Endothelial cell of umbilical vein (primary cell): ENCODE data around the gene VGLL3. TPM values are rescaled to one million over a fixed set of nuclear protein-coding genes. Genes with fewer than 3 reads are reported as not detected.
A peak's percentile ranks its signal among the peaks of the same experiment; 100 is the strongest.

Experiments
- BruUV-seq: library from RNA; stranded (reverse); fragments of 400-500 nt; replicated peaks from 2 replicates; lab custom pipeline; 2021; lab: Mats Ljungman, UMichigan
- CTCF ChIA-PET: fragments of 300-600, 350-600 bp; sonication (Branson Sonifier 250); formaldehyde crosslinking; loops from one replicate; lab custom pipeline; 2021; ENCODE audit warnings: antibody characterized with exemption, inconsistent platforms; lab: Charles Lee
- POLR2A ChIA-PET: fragments of 300-600, 350-600 bp; sonication (Branson Sonifier 250); formaldehyde crosslinking; loops from one replicate; lab custom pipeline; 2021; ENCODE audit warnings: antibody characterized with exemption, inconsistent platforms; lab: Charles Lee
- DNase-seq: peaks from one replicate; pipeline ENCODE4 v3.0.0-alpha.2; 2011; ENCODE audit warnings: low read depth, low spot score
- FAIRE-seq: peaks from 2 replicates; lab custom pipeline; 2011; peaks lifted over from hg19 to GRCh38; lab: Jason Lieb, UNC
- H2AFZ ChIP-seq: 2 replicates; pipeline ENCODE4 v1.6.0; 2012; ENCODE audit warnings: low read depth, low read length, control low read depth, inconsistent platforms
- H3K27ac ChIP-seq: 2 replicates; pipeline ENCODE4 v1.5.1; 2011; ENCODE audit warnings: low read depth, mild to moderate bottlenecking, control low read depth, low read length, moderate library complexity; ENCODE audit not compliant: insufficient read depth
- H3K27me3 ChIP-seq, 2 experiments: 2 replicates each; pipeline versions ENCODE4 v1.6.0 to v1.6.1; 2011; ENCODE audit warnings: low read length in 2 of 2, mixed read lengths in 1 of 2; ENCODE audit not compliant: control insufficient read depth in 2 of 2, insufficient read depth in 2 of 2
- H3K36me3 ChIP-seq, 2 experiments: 2 replicates in 1 of 2; 3 replicates in 1 of 2; pipeline ENCODE4 v1.5.1; 2011; ENCODE audit warnings: low read length in 2 of 2, mild to moderate bottlenecking in 1 of 2, moderate library complexity in 1 of 2; ENCODE audit not compliant: control insufficient read depth in 2 of 2, insufficient read depth in 2 of 2; ENCODE audit errors: extremely low read depth in 1 of 2
- H3K4me1 ChIP-seq: 3 replicates; pipeline ENCODE4 v1.5.1; 2011; ENCODE audit warnings: mild to moderate bottlenecking, low read length; ENCODE audit not compliant: control insufficient read depth, insufficient read depth; ENCODE audit errors: extremely low read depth
- H3K4me2 ChIP-seq: 2 replicates; pipeline ENCODE4 v1.6.1; 2011; ENCODE audit warnings: low read length, control low read depth, mixed read lengths; ENCODE audit not compliant: insufficient read depth
- H3K4me3 ChIP-seq, 3 experiments: fragments of 200-600 bp in 1 of 3; sonication (generic), shearing (Covaris generic) in 1 of 3; replicated peaks in 1 of 3; 2 replicates each; pipeline ENCODE4 v1.5.1; 2011 to 2016; ENCODE audit warnings: control low read depth in 3 of 3, low read length in 3 of 3, mild to moderate bottlenecking in 2 of 3, inconsistent platforms in 1 of 3, low read depth in 1 of 3, moderate library complexity in 1 of 3; ENCODE audit not compliant: insufficient read depth in 1 of 3
- H3K79me2 ChIP-seq: 2 replicates; pipeline ENCODE4 v1.6.0; 2012; ENCODE audit warnings: low read length, inconsistent platforms; ENCODE audit not compliant: control insufficient read depth, insufficient read depth
- H3K9ac ChIP-seq: replicated peaks from 2 replicates; pipeline ENCODE3; 2011; ENCODE audit warnings: low read length, control low read depth; ENCODE audit not compliant: insufficient read depth; ENCODE audit errors: extremely low read depth
- H3K9me1 ChIP-seq: replicated peaks from 3 replicates; pipeline ENCODE4 v1.6.0; 2011; ENCODE audit warnings: mild to moderate bottlenecking, low read length; ENCODE audit not compliant: control insufficient read depth, insufficient read depth; ENCODE audit errors: extremely low read depth
- H3K9me3 ChIP-seq: replicated peaks from 2 replicates; pipeline ENCODE4 v1.5.1; 2012; ENCODE audit warnings: low read length, inconsistent platforms; ENCODE audit not compliant: control insufficient read depth, insufficient read depth
- H4K20me1 ChIP-seq: replicated peaks from 2 replicates; pipeline ENCODE3; 2011; ENCODE audit warnings: mild to moderate bottlenecking, low read length; ENCODE audit not compliant: control insufficient read depth, insufficient read depth; ENCODE audit errors: extremely low read depth
- EZH2 ChIP-seq: IDR thresholded peaks from 2 replicates; pipeline ENCODE4 v1.6.1; 2012; ENCODE audit warnings: borderline replicate concordance, low read depth, mild to moderate bottlenecking, moderate library complexity, low read length, inconsistent platforms; ENCODE audit not compliant: severe bottlenecking
- FOS ChIP-seq: IDR thresholded peaks from 2 replicates; pipeline ENCODE4 v1.6.1; 2011; ENCODE audit warnings: mild to moderate bottlenecking, low read length, moderate library complexity, borderline replicate concordance; ENCODE audit not compliant: insufficient read depth
- GATA2 ChIP-seq: IDR thresholded peaks from 2 replicates; pipeline ENCODE4 v1.7.0; 2011; ENCODE audit warnings: low read depth, mild to moderate bottlenecking, moderate library complexity, mixed read lengths, low read length; ENCODE audit not compliant: insufficient read length, insufficient read depth
- JUN ChIP-seq: IDR thresholded peaks from 2 replicates; pipeline ENCODE4 v1.6.1; 2011; ENCODE audit warnings: borderline replicate concordance, low read depth; ENCODE audit not compliant: insufficient read length, insufficient read depth
- MAX ChIP-seq: IDR thresholded peaks from 2 replicates; pipeline ENCODE4 v1.6.1; 2011; ENCODE audit not compliant: insufficient read depth, insufficient read length
- MYC ChIP-seq: IDR thresholded peaks from one replicate; pipeline ENCODE4 v1.6.1; 2011; ENCODE audit warnings: mild to moderate bottlenecking, low read depth, low read length
- POLR2A ChIP-seq: IDR thresholded peaks from 2 replicates; pipeline ENCODE4 v1.6.1; 2012; ENCODE audit warnings: low read depth, mild to moderate bottlenecking, control low read depth, low read length
- POLR2AphosphoS5 ChIP-seq: IDR thresholded peaks from 2 replicates; pipeline ENCODE4 v1.6.1; 2012; ENCODE audit warnings: low read depth, mild to moderate bottlenecking, control low read depth, low read length, moderate library complexity; ENCODE audit not compliant: insufficient read depth
- dilution Hi-C: fragments of 300-500 bp; cut with MboI; formaldehyde crosslinking; loops from one replicate; pipeline ENCODE4 v1.15.0; 2019; ENCODE audit warnings: low sequenced_read_pairs; ENCODE audit not compliant: extremely low pct_ligation_motif_present
- intact Hi-C: fragments of 100-400 bp; cut with micrococcal nuclease; formaldehyde crosslinking; loops from one replicate; pipeline ENCODE4 v1.10.0; 2022
- polyA plus RNA-seq, 4 experiments: library from polyadenylated mRNA; depleted of rRNA in 3 of 4; stranded (reverse) in 3 of 4; unstranded in 1 of 4; fragments of >200 nt; gene quantifications; 2 replicates each; pipeline versions ENCODE4 v1.2.1 to v1.2.3, GENCODE V29; 2011 to 2012; ENCODE audit warnings: missing spikeins in 1 of 4
- total RNA-seq: library from RNA; stranded (reverse); gene quantifications from 2 replicates; pipeline ENCODE4 v1.2.3, GENCODE V29; 2021
- TF ChIP-seq, protein P1 (sequence below), 2 donors: IDR thresholded peaks; 1 replicate in 1 of 2; 2 replicates in 1 of 2; pipeline ENCODE4 v1.5.1; 2011; ENCODE audit warnings: low read length in 2 of 2, mild to moderate bottlenecking in 2 of 2, moderate library complexity in 2 of 2, control low read depth in 1 of 2, inconsistent platforms in 1 of 2, low read depth in 1 of 2; ENCODE audit not compliant: insufficient read depth in 1 of 2; ENCODE audit errors: extremely low read depth in 1 of 2

VGLL3 gene
- total and polyA plus RNA-seq, 2 donors (not counting 3 experiments of a cell fraction or from before 2014, with no cell fraction given), result 4.2 to 12.0 TPM

DNA sequence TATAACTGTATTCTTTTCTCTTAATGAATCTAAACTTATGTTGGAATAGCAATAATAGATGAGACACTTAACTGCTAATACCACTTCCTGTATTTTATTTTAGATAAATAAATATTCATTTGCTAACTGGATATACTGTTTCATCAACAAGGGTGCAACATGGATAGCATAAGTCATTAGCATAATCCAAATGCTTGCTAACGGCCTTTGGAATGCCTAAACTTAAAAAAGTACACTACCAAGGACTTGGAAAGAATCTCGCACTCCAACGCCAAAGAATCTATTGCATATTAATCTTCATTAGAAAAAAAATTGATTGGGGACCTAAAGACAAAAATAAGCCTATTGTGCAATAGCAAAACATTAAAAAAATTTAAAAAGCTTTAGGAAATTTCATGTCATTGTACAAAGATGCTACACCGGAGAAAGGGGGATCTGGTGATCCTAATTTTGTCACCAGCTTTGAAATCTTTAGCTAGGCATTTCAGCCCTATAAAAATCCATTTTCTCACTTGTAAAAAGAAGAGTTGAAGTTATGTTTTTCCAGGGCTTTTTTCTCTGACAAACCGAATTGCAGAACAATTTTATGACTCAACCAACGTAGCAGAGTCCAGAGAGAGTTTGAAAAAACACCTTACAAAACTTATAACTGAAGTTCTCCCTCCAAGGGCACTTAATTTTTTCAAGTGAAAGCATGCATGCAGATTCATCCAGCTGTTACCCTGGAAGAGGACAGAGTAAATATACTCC lies 4.1 kb downstream of the VGLL3 start:
- CTCF ChIA-PET, result interaction anchor here (1.3 kb wide), 1 partner anchor 9 kb away, joined by 6 read pairs; no protein-coding TSS in a partner anchor

More for the DNA sequence above, 4.1 kb downstream of the VGLL3 start:
- intact Hi-C loops, result no loop called here
- H3K79me2 ChIP-seq, result peaks cover 12% of the 10 kb centered on the region
- H3K9ac ChIP-seq, result no peak overlapping the region
- dilution Hi-C loops, result no loop called here
- TF ChIP-seq JUN, result no peak
- TF ChIP-seq POLR2A, result no peak
- TF ChIP-seq EZH2, result no peak
- TF ChIP-seq GATA2, result no peak
- TF ChIP-seq, protein P1, sequence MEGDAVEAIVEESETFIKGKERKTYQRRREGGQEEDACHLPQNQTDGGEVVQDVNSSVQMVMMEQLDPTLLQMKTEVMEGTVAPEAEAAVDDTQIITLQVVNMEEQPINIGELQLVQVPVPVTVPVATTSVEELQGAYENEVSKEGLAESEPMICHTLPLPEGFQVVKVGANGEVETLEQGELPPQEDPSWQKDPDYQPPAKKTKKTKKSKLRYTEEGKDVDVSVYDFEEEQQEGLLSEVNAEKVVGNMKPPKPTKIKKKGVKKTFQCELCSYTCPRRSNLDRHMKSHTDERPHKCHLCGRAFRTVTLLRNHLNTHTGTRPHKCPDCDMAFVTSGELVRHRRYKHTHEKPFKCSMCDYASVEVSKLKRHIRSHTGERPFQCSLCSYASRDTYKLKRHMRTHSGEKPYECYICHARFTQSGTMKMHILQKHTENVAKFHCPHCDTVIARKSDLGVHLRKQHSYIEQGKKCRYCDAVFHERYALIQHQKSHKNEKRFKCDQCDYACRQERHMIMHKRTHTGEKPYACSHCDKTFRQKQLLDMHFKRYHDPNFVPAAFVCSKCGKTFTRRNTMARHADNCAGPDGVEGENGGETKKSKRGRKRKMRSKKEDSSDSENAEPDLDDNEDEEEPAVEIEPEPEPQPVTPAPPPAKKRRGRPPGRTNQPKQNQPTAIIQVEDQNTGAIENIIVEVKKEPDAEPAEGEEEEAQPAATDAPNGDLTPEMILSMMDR (IDR thresholded peaks at IDR 0.05; ENCODE audit: extremely low read depth in 1 of 2, insufficient read depth in 1 of 2, low read depth in 1 of 2, low read length in 2 of 2), result no peak
- no peak for TF ChIP-seq POLR2AphosphoS5
- TF ChIP-seq FOS, result no peak
- TF ChIP-seq MYC, result no peak
- TF ChIP-seq MAX, result no peak
- H3K9me3 ChIP-seq, result no peaks in the 10 kb centered on the region
- no peaks in the 10 kb centered on the region for H3K36me3 ChIP-seq
- H3K27ac ChIP-seq, result no peak overlapping the region
- DNase-seq (no peak), FAIRE-seq (no peak)
- no peak overlapping the region for H3K4me3 ChIP-seq
- H3K27me3 ChIP-seq, result peaks cover 0 to 3% of the 10 kb centered on the region in 2 experiments
- H3K4me2 ChIP-seq, result peak overlapping the region; percentile 22
- H3K4me1 ChIP-seq, result peaks cover 35% of the 10 kb centered on the region
- H3K9me1 ChIP-seq, result no peaks in the 10 kb centered on the region
- POLR2A ChIA-PET, result no interaction called here
- no TSS peak for BruUV-seq
- H4K20me1 ChIP-seq, result no peaks in the 10 kb centered on the region
- no peak overlapping the region for H2AFZ ChIP-seq
